HPDE6-E6E7 (cell line): ENCODE measurements around the gene AVL9.
"Not testable (repeated sequence)": the region's sequence is repeated elsewhere in the genome, so short reads cannot be mapped to it uniquely, and the experiment has no call there.

Experiments used
- DNase-seq: peaks from one replicate; pipeline ENCODE4 v3.0.0; 2011; ENCODE audit warnings: missing footprints; ENCODE audit errors: extremely low spot score

The AVL9 gene

DNA sequence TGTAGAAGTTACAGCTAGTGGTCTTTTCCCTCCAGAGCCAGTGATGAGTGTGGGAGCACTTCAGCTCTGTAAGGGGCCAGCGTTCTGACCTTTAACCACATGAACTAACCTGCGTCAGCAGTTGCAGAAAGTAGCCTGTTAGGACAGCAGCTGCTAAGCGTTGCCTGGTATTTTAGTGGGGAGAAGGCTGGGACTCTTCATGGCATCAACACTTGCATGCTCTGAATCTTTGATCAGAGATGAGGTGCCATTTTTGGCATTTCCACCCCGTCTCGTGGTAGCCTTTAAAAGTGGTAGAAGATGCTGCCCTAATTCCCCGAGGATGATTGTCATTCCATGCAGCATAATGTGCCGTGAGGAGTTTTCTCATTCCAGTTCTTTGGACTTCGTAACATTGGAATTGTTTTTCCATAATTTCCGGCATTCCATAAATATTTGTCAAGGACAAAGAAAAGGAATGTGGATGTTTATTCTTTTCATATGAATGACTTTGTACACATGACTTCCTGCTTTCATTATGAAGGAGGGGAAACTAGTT is 92.2 kb downstream of the AVL9 start:
- no peak for DNase-seq

GRCh38 chr7:32588657-32589056 is 93.4 kb downstream of the AVL9 start:
- peak; percentile 31 for DNase-seq

- no peak for DNase-seq
Measured at GRCh38 chr7:32591938-32592337, 96.6 kb downstream of the AVL9 start.

- DNase-seq = no peak
Measured at GRCh38 chr7:32592701-32593100, 97.4 kb downstream of the AVL9 start.

- DNase-seq = no peak
Measured at GRCh38 chr7:32594965-32595490, 99.7 kb downstream of the AVL9 start.

DNA sequence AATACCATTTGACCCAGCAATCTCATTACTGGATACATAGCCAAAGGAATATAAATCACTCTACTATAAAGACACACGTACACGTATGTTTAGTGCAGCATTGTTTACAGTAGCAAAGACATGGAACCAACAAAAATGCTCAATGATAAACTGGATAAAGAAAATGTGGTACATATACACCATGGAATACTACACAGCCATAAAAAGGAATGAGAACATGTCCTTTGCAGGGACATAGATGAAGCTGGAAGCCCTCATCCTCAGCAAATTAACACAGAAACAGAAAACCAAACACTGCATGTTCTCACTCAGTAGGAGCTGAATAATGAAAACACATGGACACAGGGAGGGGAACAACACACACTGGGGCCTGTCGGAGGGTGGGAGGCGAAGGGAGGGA is 105.9 kb downstream of the AVL9 start:
- DNase-seq = not testable (repeated sequence)

GRCh38 chr7:32602470-32602869 is 107.2 kb downstream of the AVL9 start:
- DNase-seq = no peak

DNA sequence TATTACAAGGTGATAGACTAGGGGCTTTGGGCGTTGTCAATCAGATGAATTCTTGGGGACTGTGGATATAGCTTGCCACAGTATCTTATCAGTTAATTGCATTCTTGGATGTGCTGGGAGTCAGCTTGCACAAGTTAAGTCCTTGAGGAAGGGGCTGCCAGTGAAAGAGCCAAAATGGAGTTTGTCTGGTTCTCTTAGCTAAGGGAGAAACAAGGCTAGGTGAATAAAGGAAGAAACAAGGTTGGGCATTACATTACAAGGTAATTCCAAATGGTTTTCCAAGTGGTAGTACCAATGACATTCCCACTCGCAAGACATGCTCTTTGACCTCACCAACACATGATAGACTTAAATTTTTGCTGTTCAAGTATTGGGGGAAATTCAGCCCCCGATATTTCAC is 108.2 kb downstream of the AVL9 start:
- not testable (repeated sequence) for DNase-seq

DNA sequence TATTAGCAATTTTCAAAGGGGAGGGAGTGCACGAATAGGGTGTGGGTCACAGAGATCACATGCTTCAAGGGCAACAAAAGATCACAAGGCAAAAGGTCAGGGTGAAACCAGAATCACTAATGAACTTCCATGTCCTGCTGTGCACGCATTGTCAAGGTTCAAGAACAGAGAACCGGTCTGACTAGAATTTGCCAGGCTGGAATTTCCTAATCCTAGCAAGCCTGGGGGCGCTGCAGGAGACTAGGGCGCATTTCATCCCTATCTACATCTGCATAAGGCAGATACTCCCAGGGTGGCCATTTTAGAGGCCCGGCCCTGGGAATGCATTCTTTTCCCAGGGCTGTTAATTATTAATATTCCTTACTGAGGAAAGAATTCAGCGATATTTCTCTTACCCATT is 108.8 kb downstream of the AVL9 start:
- DNase-seq = not testable (repeated sequence)

DNA sequence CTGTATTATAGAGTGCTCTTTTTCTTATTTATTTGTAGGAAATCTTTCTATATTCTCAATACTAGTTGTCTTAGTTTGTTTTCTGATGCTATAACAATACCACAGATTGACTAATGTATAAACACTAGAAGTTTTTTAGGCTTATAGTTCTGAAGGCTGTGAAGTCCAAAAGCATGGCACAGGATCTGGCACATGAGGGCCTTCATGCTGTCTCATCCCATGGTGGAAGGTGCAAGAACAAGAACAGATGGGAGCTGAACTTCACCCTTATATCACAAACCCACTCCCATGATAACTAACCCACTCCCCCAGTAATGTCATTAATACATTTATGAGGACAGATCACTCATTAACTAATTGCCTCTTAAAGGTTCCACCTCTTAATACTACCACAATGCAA is 109.7 kb downstream of the AVL9 start:
- no peak for DNase-seq

DNA sequence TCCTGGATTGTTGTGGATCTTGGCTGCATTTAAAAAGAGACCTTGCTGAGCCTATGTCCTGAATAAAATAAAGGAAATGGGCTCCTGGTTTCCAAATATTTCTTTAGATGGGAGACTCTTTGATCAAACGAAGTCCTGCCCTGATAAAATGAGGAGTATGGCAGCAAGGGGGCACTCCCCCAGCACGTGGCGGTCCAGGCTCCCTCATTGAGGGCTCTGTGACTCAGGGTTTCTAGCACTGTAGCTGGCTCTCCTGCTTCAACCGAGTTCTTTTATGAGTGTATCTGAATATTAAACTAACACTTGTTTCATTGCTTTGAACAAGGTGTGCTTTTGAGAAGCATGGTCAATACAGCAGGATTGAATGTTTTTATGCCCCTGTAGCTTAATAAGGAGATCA is 114.2 kb downstream of the AVL9 start:
- DNase-seq = no peak

GRCh38 chr7:32611201-32612099 is 116.2 kb downstream of the AVL9 start:
- DNase-seq = no peak

- peak; percentile 56 for DNase-seq
Measured at GRCh38 chr7:32616625-32617024, 121.3 kb downstream of the AVL9 start.

- no peak for DNase-seq
Measured at GRCh38 chr7:32618470-32618869, 123.2 kb downstream of the AVL9 start.

GRCh38 chr7:32618987-32619386 is 123.7 kb downstream of the AVL9 start:
- DNase-seq = no peak

DNA sequence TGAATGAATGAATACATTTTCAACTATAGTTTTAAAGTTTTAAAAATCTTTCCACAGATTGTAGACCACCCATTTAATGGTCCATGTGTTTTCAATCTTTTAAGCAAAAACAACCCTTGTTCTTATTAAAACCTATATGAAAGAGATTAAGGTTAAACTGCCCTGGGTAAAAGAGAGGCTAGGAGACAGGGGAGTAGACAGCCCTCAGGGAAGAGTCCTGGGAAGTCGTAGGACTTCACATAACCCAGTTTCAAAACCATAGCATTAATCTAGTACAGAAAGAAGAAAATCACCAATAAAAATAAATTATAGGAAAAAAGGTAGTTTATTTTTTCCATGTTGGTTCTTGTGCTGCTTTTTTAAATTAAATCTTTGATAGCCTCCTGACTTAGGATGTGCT is 124.1 kb downstream of the AVL9 start:
- not testable (repeated sequence) for DNase-seq

DNA sequence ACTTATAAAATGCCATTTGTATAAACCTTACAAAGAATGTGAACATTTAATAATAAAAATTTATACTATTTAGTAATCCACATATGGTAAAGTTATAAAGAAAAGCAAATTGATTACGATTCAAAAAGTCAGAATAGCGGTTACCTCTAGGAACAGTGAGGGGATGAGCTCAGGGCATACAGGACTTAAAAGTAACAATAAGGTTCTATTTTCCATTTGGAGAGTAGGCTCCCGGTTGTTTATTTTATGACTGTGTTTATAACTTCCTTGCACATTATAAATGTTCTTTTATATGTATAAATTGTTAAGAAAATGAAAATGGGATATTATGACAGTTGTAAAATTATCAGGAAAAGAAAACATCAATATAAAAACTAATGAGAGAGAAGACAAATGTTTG is 135.7 kb downstream of the AVL9 start:
- no peak for DNase-seq

- DNase-seq = not testable (repeated sequence)
Measured at GRCh38 chr7:32631590-32632497, 136.6 kb downstream of the AVL9 start.

GRCh38 chr7:32633446-32633845 is 138.2 kb downstream of the AVL9 start:
- not testable (repeated sequence) for DNase-seq

DNA sequence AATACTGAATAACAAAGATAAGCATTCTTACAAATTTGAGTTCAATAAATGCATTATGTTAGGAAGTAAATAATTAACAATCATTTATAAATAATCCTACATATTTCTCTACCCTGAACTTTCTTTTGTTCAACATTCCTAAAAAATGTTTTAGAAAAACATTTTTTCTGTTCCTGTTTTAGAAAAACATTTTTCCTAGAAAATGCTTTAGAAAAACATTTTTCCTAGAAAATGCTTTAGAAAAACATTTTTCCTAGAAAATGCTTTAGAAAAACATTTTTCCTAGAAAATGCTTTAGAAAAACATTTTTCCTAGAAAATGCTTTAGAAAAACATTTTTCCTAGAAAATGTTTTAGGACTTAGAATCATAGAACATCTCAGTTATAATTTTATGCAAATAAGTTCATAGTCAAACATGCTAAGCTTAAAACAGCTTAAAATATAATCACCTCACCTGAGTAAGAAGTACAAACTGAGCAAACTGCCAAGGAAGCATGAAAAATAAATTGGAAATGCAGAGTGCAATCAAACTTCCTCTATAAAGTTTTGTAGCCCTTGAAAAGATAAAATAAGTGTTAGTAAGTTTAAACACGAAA is 139.6 kb downstream of the AVL9 start:
- DNase-seq = not testable (repeated sequence)

GRCh38 chr7:32636725-32637462 is 141.6 kb downstream of the AVL9 start:
- not testable (repeated sequence) for DNase-seq
